ENCODE measurements around the gene DSC3.
"Not testable (repeated sequence)": the region's sequence is repeated elsewhere in the genome, so short reads cannot be mapped to it uniquely, and the experiment has no call there.

The DSC3 gene

GRCh38 chr18:31040686-31041270, 1.8 kb downstream of the DSC3 start:
- FAIRE-seq, result peak; percentile 24

GRCh38 chr18:31039426-31039825, 3.1 kb downstream of the DSC3 start:
- FAIRE-seq, result no peak

GRCh38 chr18:31037686-31038085, 4.9 kb downstream of the DSC3 start:
- not testable (repeated sequence) for FAIRE-seq

- no peak for FAIRE-seq
Observed at GRCh38 chr18:31034541-31034940, 8.0 kb downstream of the DSC3 start.

- no peak for FAIRE-seq
Observed at GRCh38 chr18:31030574-31031278, 11.8 kb downstream of the DSC3 start.

- FAIRE-seq, result no peak
Observed at GRCh38 chr18:31015715-31016434, 26.7 kb downstream of the DSC3 start.

GRCh38 chr18:31011455-31011854, 31.1 kb downstream of the DSC3 start:
- FAIRE-seq, result peak; percentile 38

- FAIRE-seq, result no peak
Observed at GRCh38 chr18:31010601-31011000, 31.9 kb downstream of the DSC3 start.

GRCh38 chr18:30999887-31000628, 42.5 kb downstream of the DSC3 start:
- no peak for FAIRE-seq

- peak; percentile 49 for FAIRE-seq
Observed at GRCh38 chr18:30999186-30999585, 43.4 kb downstream of the DSC3 start.

GRCh38 chr18:30997223-30997622, 45.3 kb downstream of the DSC3 start:
- no peak for FAIRE-seq

- no peak for FAIRE-seq
Observed at GRCh38 chr18:30992231-30992630, 50.3 kb downstream of the DSC3 start.

- no peak for FAIRE-seq
Observed at GRCh38 chr18:30991397-30991796, 51.1 kb downstream of the DSC3 start.

GRCh38 chr18:30989141-30989540, 53.4 kb downstream of the DSC3 start:
- no peak for FAIRE-seq

- FAIRE-seq, result no peak
Observed at GRCh38 chr18:30988440-30988839, 54.1 kb downstream of the DSC3 start.

- FAIRE-seq, result no peak
Observed at GRCh38 chr18:30987467-30988241, 54.9 kb downstream of the DSC3 start.

GRCh38 chr18:30985753-30986152, 56.8 kb downstream of the DSC3 start:
- FAIRE-seq, result no peak

- no peak for FAIRE-seq
Observed at GRCh38 chr18:30982285-30982992, 60.1 kb downstream of the DSC3 start.

GRCh38 chr18:30978091-30978490, 64.5 kb downstream of the DSC3 start:
- FAIRE-seq, result not testable (repeated sequence)

GRCh38 chr18:30971338-30971956, 71.1 kb downstream of the DSC3 start:
- FAIRE-seq, result peak; percentile 98

- peak; percentile 92 for FAIRE-seq
Observed at GRCh38 chr18:30970196-30970816, 72.2 kb downstream of the DSC3 start.

Data from islet of Langerhans (tissue), 1 donor.